GM23338 (cell line): ENCODE data around the gene SLC25A24. TPM values are rescaled to one million over a fixed set of nuclear protein-coding genes. Genes with fewer than 3 reads are reported as not detected.

ENCODE experiments used
- ATAC-seq: fragments of 200-7000 bp; cut with Tn5 transposase; 3 replicates; pipeline ENCODE4 v1.9.1; 2020
- DNase-seq: peaks from one replicate; pipeline ENCODE4 v3.0.0-alpha.2; 2015; ENCODE audit warnings: low spot score
- H2AFZ ChIP-seq: fragments of 200-600 bp; sonication (generic); 2 replicates; pipeline ENCODE4 v1.8.0; 2016; ENCODE audit warnings: antibody characterized with exemption, mild to moderate bottlenecking, moderate library complexity
- H3F3A ChIP-seq: fragments of 200-600 bp; sonication (generic); replicated peaks from 2 replicates; pipeline ENCODE4 v1.8.0; 2017; ENCODE audit warnings: antibody characterized with exemption, mixed run types, low read depth
- H3K27ac ChIP-seq: fragments of 200-600 bp; sonication (generic); 2 replicates; pipeline ENCODE4 v1.6.1; 2016; ENCODE audit warnings: low read depth
- H3K27me3 ChIP-seq: fragments of 200-600 bp; sonication (generic); 2 replicates; pipeline ENCODE4 v1.8.0; 2016; ENCODE audit warnings: mild to moderate bottlenecking, mixed run types, moderate library complexity; ENCODE audit not compliant: insufficient read depth
- H3K36me3 ChIP-seq: fragments of 200-600 bp; sonication (generic); 2 replicates; pipeline ENCODE4 v1.8.0; 2016; ENCODE audit warnings: mild to moderate bottlenecking; ENCODE audit not compliant: insufficient read depth
- H3K4me1 ChIP-seq: fragments of 200-600 bp; sonication (generic); 2 replicates; pipeline ENCODE4 v1.8.0; 2016; ENCODE audit warnings: mild to moderate bottlenecking, moderate library complexity; ENCODE audit not compliant: insufficient read depth
- H3K4me2 ChIP-seq: fragments of 200-600 bp; sonication (generic); 2 replicates; pipeline ENCODE4 v1.7.1; 2017; ENCODE audit warnings: mixed run types
- H3K4me3 ChIP-seq: fragments of 200-600 bp; sonication (generic); 2 replicates; pipeline ENCODE4 v1.6.1; 2016; ENCODE audit warnings: mixed run types
- H3K79me2 ChIP-seq: fragments of 200-600 bp; sonication (generic); replicated peaks from 2 replicates; pipeline ENCODE4 v1.8.0; 2017; ENCODE audit warnings: mild to moderate bottlenecking; ENCODE audit not compliant: insufficient read depth
- H3K9me2 ChIP-seq: fragments of 200-600 bp; sonication (generic); 2 replicates; pipeline ENCODE4 v1.8.0; 2017; ENCODE audit not compliant: insufficient read depth
- H4K20me1 ChIP-seq: fragments of 200-600 bp; sonication (generic); replicated peaks from 2 replicates; pipeline ENCODE4 v1.8.0; 2017; ENCODE audit warnings: mild to moderate bottlenecking; ENCODE audit not compliant: insufficient read depth
- H3K27ac Mint-ChIP-seq: 2 replicates; pipeline ENCODE4 v1.8.0; 2020; ENCODE audit warnings: inconsistent platforms, mild to moderate bottlenecking, moderate library complexity, mixed read lengths
- H3K27me3 Mint-ChIP-seq: 3 replicates; pipeline ENCODE4 v1.8.0; 2022; ENCODE audit warnings: low read depth, mild to moderate bottlenecking, moderate library complexity, mixed read lengths, inconsistent platforms; ENCODE audit not compliant: insufficient read depth, poor library complexity
- H3K36me3 Mint-ChIP-seq: 3 replicates; pipeline ENCODE4 v1.8.0; 2021; ENCODE audit warnings: low read depth, mild to moderate bottlenecking, inconsistent platforms, moderate library complexity, mixed read lengths
- H3K4me1 Mint-ChIP-seq: 3 replicates; pipeline ENCODE4 v1.8.0; 2020; ENCODE audit warnings: mild to moderate bottlenecking, inconsistent platforms, mixed read lengths
- H3K4me3 Mint-ChIP-seq: 3 replicates; pipeline ENCODE4 v1.8.0; 2021; ENCODE audit warnings: moderate library complexity, mild to moderate bottlenecking, inconsistent platforms, mixed read lengths
- H3K9me3 Mint-ChIP-seq: 3 replicates; pipeline ENCODE4 v1.8.0; 2020; ENCODE audit warnings: moderate library complexity, mild to moderate bottlenecking, inconsistent platforms, mixed read lengths
- EZH2 ChIP-seq: fragments of 200-600 bp; sonication (generic); IDR thresholded peaks from one replicate; pipeline ENCODE4 v1.8.0; 2017; ENCODE audit warnings: antibody characterized with exemption, mild to moderate bottlenecking, low read depth; ENCODE audit not compliant: unreplicated experiment
- ZNF114 ChIP-seq: fragments of 250-450 bp; sonication (Bioruptor Pico); IDR thresholded peaks from 2 replicates; pipeline ENCODE4 v1.5.0; 2020; ENCODE audit warnings: mild to moderate bottlenecking, moderate library complexity
- polyA plus RNA-seq: library from polyadenylated mRNA; unstranded; fragments of >200 nt; fragmentation: Nextera tagmentation; extraction: Ambion mirVana; gene quantifications from 2 replicates; pipeline ENCODE4 v1.2.1, GENCODE V29; 2016
- total RNA-seq: library from RNA; depleted of rRNA; stranded (reverse); fragments of >200 nt; shearing (Covaris generic); gene quantifications from 2 replicates; pipeline ENCODE4 v1.2.3, GENCODE V29; 2014
- TF ChIP-seq, protein P1 (sequence below): fragments of 250-450 bp; sonication (Bioruptor Pico); IDR thresholded peaks from 2 replicates; pipeline ENCODE4 v1.5.0; 2020; ENCODE audit warnings: mild to moderate bottlenecking, moderate library complexity
- TF ChIP-seq, protein P2 (sequence below): IDR thresholded peaks from 2 replicates; pipeline ENCODE4 v1.6.1; 2016; ENCODE audit warnings: antibody characterized with exemption
- TF ChIP-seq, protein P3 (sequence below), 2 experiments: fragments of 200-600 bp in 1 of 2; sonication (generic) in 1 of 2; conservative IDR thresholded peaks; 2 replicates each; pipeline versions ENCODE4 v1.5.1 to v1.6.1; 2016 to 2017; ENCODE audit warnings: antibody characterized with exemption in 2 of 2, low read depth in 2 of 2, mild to moderate bottlenecking in 2 of 2, moderate library complexity in 1 of 2

The SLC25A24 gene
- total and polyA plus RNA-seq, 2 experiments from 2014 or later: 17.4 to 46.0 TPM

DNA sequence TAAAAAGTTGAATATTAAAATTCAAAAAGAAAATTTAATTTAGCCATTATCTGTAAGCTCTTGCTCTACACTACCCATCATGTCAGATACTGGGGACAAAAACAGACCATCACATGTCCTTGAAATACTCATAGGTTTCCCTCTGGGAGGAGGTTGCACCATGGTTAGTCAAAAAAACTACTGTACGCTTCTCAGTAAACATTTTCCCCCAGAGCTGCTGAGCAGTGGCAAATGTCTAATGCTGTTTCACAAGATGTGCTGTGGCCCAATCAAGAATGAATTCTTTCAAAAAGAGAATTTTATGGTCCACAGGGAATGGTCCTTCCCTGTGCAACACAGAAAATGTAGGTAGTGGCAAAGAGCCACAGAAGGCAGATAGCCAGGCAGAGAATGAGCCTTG is 6.1 kb downstream of the SLC25A24 start (continued):
- TF ChIP-seq, protein P1, sequence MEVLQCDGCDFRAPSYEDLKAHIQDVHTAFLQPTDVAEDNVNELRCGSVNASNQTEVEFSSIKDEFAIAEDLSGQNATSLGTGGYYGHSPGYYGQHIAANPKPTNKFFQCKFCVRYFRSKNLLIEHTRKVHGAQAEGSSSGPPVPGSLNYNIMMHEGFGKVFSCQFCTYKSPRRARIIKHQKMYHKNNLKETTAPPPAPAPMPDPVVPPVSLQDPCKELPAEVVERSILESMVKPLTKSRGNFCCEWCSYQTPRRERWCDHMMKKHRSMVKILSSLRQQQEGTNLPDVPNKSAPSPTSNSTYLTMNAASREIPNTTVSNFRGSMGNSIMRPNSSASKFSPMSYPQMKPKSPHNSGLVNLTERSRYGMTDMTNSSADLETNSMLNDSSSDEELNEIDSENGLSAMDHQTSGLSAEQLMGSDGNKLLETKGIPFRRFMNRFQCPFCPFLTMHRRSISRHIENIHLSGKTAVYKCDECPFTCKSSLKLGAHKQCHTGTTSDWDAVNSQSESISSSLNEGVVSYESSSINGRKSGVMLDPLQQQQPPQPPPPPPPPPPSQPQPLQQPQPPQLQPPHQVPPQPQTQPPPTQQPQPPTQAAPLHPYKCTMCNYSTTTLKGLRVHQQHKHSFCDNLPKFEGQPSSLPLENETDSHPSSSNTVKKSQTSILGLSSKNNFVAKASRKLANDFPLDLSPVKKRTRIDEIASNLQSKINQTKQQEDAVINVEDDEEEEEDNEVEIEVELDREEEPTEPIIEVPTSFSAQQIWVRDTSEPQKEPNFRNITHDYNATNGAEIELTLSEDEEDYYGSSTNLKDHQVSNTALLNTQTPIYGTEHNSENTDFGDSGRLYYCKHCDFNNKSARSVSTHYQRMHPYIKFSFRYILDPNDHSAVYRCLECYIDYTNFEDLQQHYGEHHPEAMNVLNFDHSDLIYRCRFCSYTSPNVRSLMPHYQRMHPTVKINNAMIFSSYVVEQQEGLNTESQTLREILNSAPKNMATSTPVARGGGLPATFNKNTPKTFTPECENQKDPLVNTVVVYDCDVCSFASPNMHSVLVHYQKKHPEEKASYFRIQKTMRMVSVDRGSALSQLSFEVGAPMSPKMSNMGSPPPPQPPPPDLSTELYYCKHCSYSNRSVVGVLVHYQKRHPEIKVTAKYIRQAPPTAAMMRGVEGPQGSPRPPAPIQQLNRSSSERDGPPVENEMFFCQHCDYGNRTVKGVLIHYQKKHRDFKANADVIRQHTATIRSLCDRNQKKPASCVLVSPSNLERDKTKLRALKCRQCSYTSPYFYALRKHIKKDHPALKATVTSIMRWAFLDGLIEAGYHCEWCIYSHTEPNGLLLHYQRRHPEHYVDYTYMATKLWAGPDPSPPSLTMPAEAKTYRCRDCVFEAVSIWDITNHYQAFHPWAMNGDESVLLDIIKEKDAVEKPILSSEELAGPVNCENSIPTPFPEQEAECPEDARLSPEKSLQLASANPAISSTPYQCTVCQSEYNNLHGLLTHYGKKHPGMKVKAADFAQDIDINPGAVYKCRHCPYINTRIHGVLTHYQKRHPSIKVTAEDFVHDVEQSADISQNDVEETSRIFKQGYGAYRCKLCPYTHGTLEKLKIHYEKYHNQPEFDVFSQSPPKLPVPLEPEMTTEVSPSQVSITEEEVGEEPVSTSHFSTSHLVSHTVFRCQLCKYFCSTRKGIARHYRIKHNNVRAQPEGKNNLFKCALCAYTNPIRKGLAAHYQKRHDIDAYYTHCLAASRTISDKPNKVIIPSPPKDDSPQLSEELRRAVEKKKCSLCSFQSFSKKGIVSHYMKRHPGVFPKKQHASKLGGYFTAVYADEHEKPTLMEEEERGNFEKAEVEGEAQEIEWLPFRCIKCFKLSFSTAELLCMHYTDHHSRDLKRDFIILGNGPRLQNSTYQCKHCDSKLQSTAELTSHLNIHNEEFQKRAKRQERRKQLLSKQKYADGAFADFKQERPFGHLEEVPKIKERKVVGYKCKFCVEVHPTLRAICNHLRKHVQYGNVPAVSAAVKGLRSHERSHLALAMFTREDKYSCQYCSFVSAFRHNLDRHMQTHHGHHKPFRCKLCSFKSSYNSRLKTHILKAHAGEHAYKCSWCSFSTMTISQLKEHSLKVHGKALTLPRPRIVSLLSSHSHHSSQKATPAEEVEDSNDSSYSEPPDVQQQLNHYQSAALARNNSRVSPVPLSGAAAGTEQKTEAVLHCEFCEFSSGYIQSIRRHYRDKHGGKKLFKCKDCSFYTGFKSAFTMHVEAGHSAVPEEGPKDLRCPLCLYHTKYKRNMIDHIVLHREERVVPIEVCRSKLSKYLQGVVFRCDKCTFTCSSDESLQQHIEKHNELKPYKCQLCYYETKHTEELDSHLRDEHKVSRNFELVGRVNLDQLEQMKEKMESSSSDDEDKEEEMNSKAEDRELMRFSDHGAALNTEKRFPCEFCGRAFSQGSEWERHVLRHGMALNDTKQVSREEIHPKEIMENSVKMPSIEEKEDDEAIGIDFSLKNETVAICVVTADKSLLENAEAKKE (CRISPR knock-in tag): no peak
- TF ChIP-seq, protein P2, sequence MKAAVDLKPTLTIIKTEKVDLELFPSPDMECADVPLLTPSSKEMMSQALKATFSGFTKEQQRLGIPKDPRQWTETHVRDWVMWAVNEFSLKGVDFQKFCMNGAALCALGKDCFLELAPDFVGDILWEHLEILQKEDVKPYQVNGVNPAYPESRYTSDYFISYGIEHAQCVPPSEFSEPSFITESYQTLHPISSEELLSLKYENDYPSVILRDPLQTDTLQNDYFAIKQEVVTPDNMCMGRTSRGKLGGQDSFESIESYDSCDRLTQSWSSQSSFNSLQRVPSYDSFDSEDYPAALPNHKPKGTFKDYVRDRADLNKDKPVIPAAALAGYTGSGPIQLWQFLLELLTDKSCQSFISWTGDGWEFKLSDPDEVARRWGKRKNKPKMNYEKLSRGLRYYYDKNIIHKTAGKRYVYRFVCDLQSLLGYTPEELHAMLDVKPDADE: no peak

DNA sequence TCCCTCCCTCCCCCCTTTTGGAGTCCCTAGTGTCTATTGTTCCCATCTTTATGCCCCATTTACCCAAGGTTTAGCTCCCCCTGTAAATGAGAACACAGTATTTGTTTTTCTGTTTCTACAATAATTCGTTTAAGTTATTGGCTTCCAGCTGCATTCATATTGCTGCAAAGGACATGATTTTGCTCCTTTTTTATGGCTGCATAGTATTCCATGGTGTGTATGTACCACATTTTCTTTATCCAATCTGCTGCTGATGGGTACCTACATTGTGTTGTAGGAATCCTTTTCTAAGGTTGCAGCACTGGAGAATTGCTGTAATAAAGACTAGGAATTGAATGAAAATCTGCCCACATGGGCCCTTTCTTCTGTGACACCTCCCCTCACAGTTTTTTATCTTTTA is 6.8 kb downstream of the SLC25A24 start:
- no peaks in the 10 kb centered on the region for H4K20me1 ChIP-seq
- no peak overlapping the region for H3K4me3 ChIP-seq
- H3K4me1 Mint-ChIP-seq: peaks cover 9% of the 10 kb centered on the region; the same call in 2 of the 3 replicates
- ATAC-seq (no peak), DNase-seq (no peak)
- peaks cover 6% of the 10 kb centered on the region; the same call in 1 of the 2 replicates for H3K4me1 ChIP-seq
- H3K4me2 ChIP-seq: no peak overlapping the region
- no peak overlapping the region for H2AFZ ChIP-seq
- no peaks in the 10 kb centered on the region for H3K9me3 Mint-ChIP-seq
- no peak overlapping the region for H3K27ac ChIP-seq
- H3K27me3 ChIP-seq: no peaks in the 10 kb centered on the region
- peaks cover 58% of the 10 kb centered on the region for H3K79me2 ChIP-seq
- H3K9me2 ChIP-seq: no peaks in the 10 kb centered on the region
- H3K27ac Mint-ChIP-seq: no peak overlapping the region
- no peak overlapping the region for H3K4me3 Mint-ChIP-seq
- H3K27me3 Mint-ChIP-seq: peaks cover 7% of the 10 kb centered on the region
- peaks cover 37% of the 10 kb centered on the region for H3K36me3 Mint-ChIP-seq
- H3K36me3 ChIP-seq: no peaks in the 10 kb centered on the region
- no peaks in the 10 kb centered on the region for H3F3A ChIP-seq
- TF ChIP-seq, protein P3, sequence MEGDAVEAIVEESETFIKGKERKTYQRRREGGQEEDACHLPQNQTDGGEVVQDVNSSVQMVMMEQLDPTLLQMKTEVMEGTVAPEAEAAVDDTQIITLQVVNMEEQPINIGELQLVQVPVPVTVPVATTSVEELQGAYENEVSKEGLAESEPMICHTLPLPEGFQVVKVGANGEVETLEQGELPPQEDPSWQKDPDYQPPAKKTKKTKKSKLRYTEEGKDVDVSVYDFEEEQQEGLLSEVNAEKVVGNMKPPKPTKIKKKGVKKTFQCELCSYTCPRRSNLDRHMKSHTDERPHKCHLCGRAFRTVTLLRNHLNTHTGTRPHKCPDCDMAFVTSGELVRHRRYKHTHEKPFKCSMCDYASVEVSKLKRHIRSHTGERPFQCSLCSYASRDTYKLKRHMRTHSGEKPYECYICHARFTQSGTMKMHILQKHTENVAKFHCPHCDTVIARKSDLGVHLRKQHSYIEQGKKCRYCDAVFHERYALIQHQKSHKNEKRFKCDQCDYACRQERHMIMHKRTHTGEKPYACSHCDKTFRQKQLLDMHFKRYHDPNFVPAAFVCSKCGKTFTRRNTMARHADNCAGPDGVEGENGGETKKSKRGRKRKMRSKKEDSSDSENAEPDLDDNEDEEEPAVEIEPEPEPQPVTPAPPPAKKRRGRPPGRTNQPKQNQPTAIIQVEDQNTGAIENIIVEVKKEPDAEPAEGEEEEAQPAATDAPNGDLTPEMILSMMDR (conservative IDR thresholded peaks at IDR 0.05; ENCODE audit: low read depth in 2 of 2): no peak
- TF ChIP-seq, protein P1 (CRISPR knock-in tag): no peak
- TF ChIP-seq ZNF114: no peak
- TF ChIP-seq EZH2: no peak
